Glutamatergic neuron (in vitro differentiated cells): ENCODE results near the gene STRN4. TPM values are rescaled to one million over a fixed set of nuclear protein-coding genes. Genes with fewer than 3 reads are reported as not detected.
"Not testable (repeated sequence)": the region's sequence is repeated elsewhere in the genome, so short reads cannot be mapped to it uniquely, and the experiment has no call there.

Experiments
- DNase-seq: peaks from one replicate; pipeline ENCODE4 v3.0.0; 2022
- H3K27ac Mint-ChIP-seq: one replicate; pipeline ENCODE4 v1.8.0; 2020; ENCODE audit warnings: mild to moderate bottlenecking, mixed read lengths, inconsistent platforms; ENCODE audit not compliant: unreplicated experiment
- H3K27me3 Mint-ChIP-seq: one replicate; pipeline ENCODE4 v1.8.0; 2020; ENCODE audit warnings: mild to moderate bottlenecking, moderate library complexity, mixed read lengths, inconsistent platforms; ENCODE audit not compliant: unreplicated experiment
- H3K36me3 Mint-ChIP-seq: one replicate; pipeline ENCODE4 v1.8.0; 2020; ENCODE audit warnings: mild to moderate bottlenecking, mixed read lengths, inconsistent platforms; ENCODE audit not compliant: unreplicated experiment
- H3K4me1 Mint-ChIP-seq: one replicate; pipeline ENCODE4 v1.8.0; 2020; ENCODE audit warnings: mild to moderate bottlenecking, low read depth, mixed read lengths, inconsistent platforms; ENCODE audit not compliant: unreplicated experiment
- H3K4me3 Mint-ChIP-seq: one replicate; pipeline ENCODE4 v1.8.0; 2020; ENCODE audit warnings: mild to moderate bottlenecking, mixed read lengths, inconsistent platforms; ENCODE audit not compliant: unreplicated experiment
- H3K9me3 Mint-ChIP-seq: one replicate; pipeline ENCODE4 v1.8.0; 2020; ENCODE audit warnings: mild to moderate bottlenecking, moderate library complexity, mixed read lengths, inconsistent platforms; ENCODE audit not compliant: unreplicated experiment
- CTCF ChIP-seq: fragments of 200-600 bp; sonication (generic); IDR thresholded peaks from one replicate; pipeline ENCODE4 v1.5.0; 2021; ENCODE audit not compliant: partially characterized antibody, unreplicated experiment
- total RNA-seq: library from RNA; stranded (reverse); fragmentation: NEBNext Ultra II Directional; extraction: Animal tissue kit (Norgen Biotek cat#: 25700); gene quantifications from one replicate; pipeline ENCODE4 v1.2.1, GENCODE V29; 2021; ENCODE audit not compliant: unreplicated experiment

STRN4 gene
- total RNA-seq, 1 donor from 2014 or later, result 117 TPM

GRCh38 chr19:46782355-46783019 is 36.2 kb upstream of the STRN4 start:
- TF ChIP-seq CTCF, result no peak
- peaks cover 5% of the 10 kb centered on the region for H3K9me3 Mint-ChIP-seq
- H3K4me1 Mint-ChIP-seq, result peaks cover 3% of the 10 kb centered on the region
- no peaks in the 10 kb centered on the region for H3K36me3 Mint-ChIP-seq
- H3K4me3 Mint-ChIP-seq, result no peak overlapping the region
- no peak for DNase-seq
- peaks cover 2% of the 10 kb centered on the region for H3K27me3 Mint-ChIP-seq
- no peak overlapping the region for H3K27ac Mint-ChIP-seq

- H3K36me3 Mint-ChIP-seq, H3K27ac Mint-ChIP-seq, H3K4me1 Mint-ChIP-seq, DNase-seq, H3K9me3 Mint-ChIP-seq, H3K27me3 Mint-ChIP-seq, H3K4me3 Mint-ChIP-seq: not testable (repeated sequence)
Observed at GRCh38 chr19:46777956-46778645, 31.9 kb upstream of the STRN4 start.

- no peak overlapping the region for H3K27ac Mint-ChIP-seq
Observed at GRCh38 chr19:46776927-46777911, 31.0 kb upstream of the STRN4 start.

GRCh38 chr19:46775642-46776258 is 29.5 kb upstream of the STRN4 start:
- no peak for DNase-seq
- no peak for TF ChIP-seq CTCF
- H3K9me3 Mint-ChIP-seq, result no peaks in the 10 kb centered on the region
- no peaks in the 10 kb centered on the region for H3K36me3 Mint-ChIP-seq
- peaks cover 2% of the 10 kb centered on the region for H3K27me3 Mint-ChIP-seq
- H3K27ac Mint-ChIP-seq, result no peak overlapping the region
- no peaks in the 10 kb centered on the region for H3K4me1 Mint-ChIP-seq
- no peak overlapping the region for H3K4me3 Mint-ChIP-seq

More at GRCh38 chr19:46776927-46777911, 31.0 kb upstream of the STRN4 start:
- Mint-ChIP-seq H3K9me3 (no peaks in the 10 kb centered on the region), H3K27me3 (peaks cover 2% of the 10 kb centered on the region), H3K4me1 (no peaks in the 10 kb centered on the region), H3K4me3 (no peak overlapping the region), H3K36me3 (no peaks in the 10 kb centered on the region)
- TF ChIP-seq CTCF, result no peak
- no peak for DNase-seq

- no peaks in the 10 kb centered on the region for H3K9me3 Mint-ChIP-seq
- no peak for DNase-seq
- H3K4me3 Mint-ChIP-seq, result no peak overlapping the region
- H3K4me1 Mint-ChIP-seq, result no peaks in the 10 kb centered on the region
- H3K27ac Mint-ChIP-seq, result no peak overlapping the region
- no peaks in the 10 kb centered on the region for H3K36me3 Mint-ChIP-seq
- peaks cover 2% of the 10 kb centered on the region for H3K27me3 Mint-ChIP-seq
- TF ChIP-seq CTCF, result no peak
Observed at GRCh38 chr19:46773018-46773399, 26.8 kb upstream of the STRN4 start.
